ENCODE results near the gene MSX2. TPM values are rescaled to one million over a fixed set of nuclear protein-coding genes. Genes with fewer than 3 reads are reported as not detected.
A peak's percentile ranks its signal among the peaks of the same experiment; 100 is the strongest.

MSX2 gene
- total RNA-seq, 1 experiment from 2014 or later: 5.6 TPM

GRCh38 chr5:174725261-174725990 is 1.0 kb downstream of the MSX2 start:
- POLR2A ChIA-PET: interaction anchor here (0.6 to 1.6 kb wide), 7 partner anchors 11 to 1855 kb away, joined by 3 to 4 read pairs (median 3); no protein-coding TSS in a partner anchor
- Mint-ChIP-seq H3K36me3 (ENCODE audit: insufficient read depth, unreplicated experiment) (no peaks in the 10 kb centered on the region), H3K4me3 (ENCODE audit: unreplicated experiment) (peak overlapping the region; percentile 86), H3K27ac (ENCODE audit: low read depth, unreplicated experiment) (peak overlapping the region; percentile 13), H3K27me3 (ENCODE audit: insufficient read depth, unreplicated experiment) (peaks cover 22% of the 10 kb centered on the region), H3K9me3 (ENCODE audit: unreplicated experiment) (no peaks in the 10 kb centered on the region), H3K4me1 (ENCODE audit: insufficient read depth, unreplicated experiment) (peaks cover 17% of the 10 kb centered on the region)
- intact Hi-C loops (cut with micrococcal nuclease): loop anchor here (2.0 kb wide), 2 partner anchors 25 to 67 kb away; no protein-coding TSS in a partner anchor
- CTCF ChIA-PET: interaction anchor here (0.5 to 1.1 kb wide), 6 partner anchors 9 to 312 kb away, joined by 3 to 6 read pairs (median 3); no protein-coding TSS in a partner anchor
- no TSS peak for BruUV-seq (replicated peaks)
- no peak for TF ChIP-seq CTCF (IDR thresholded peaks at IDR 0.05; ENCODE audit: unreplicated experiment)
- peak; percentile 27 for DNase-seq (ENCODE audit: unreplicated experiment)

GRCh38 chr5:174725991-174726601 is 1.7 kb downstream of the MSX2 start:
- Mint-ChIP-seq H3K9me3 (ENCODE audit: unreplicated experiment) (no peaks in the 10 kb centered on the region), H3K27ac (ENCODE audit: low read depth, unreplicated experiment) (peak overlapping the region; percentile 13), H3K27me3 (ENCODE audit: insufficient read depth, unreplicated experiment) (peaks cover 16% of the 10 kb centered on the region), H3K36me3 (ENCODE audit: insufficient read depth, unreplicated experiment) (no peaks in the 10 kb centered on the region), H3K4me1 (ENCODE audit: insufficient read depth, unreplicated experiment) (peaks cover 17% of the 10 kb centered on the region), H3K4me3 (ENCODE audit: unreplicated experiment) (peak overlapping the region; percentile 86)
- intact Hi-C loops (cut with micrococcal nuclease): loop anchor here (2.0 kb wide), 2 partner anchors 25 to 67 kb away; no protein-coding TSS in a partner anchor
- no TSS peak for BruUV-seq (replicated peaks)
- DNase-seq (ENCODE audit: unreplicated experiment): no peak
- no peak for TF ChIP-seq CTCF (IDR thresholded peaks at IDR 0.05; ENCODE audit: unreplicated experiment)
- ChIA-PET CTCF (interaction anchor here (0.5 to 1.7 kb wide), 6 partner anchors 8 to 313 kb away, joined by 3 to 10 read pairs (median 3); no protein-coding TSS in a partner anchor), POLR2A (interaction anchor here (0.7 to 1.6 kb wide), 4 partner anchors 24 to 1856 kb away, joined by 3 to 4 read pairs (median 4); no protein-coding TSS in a partner anchor)

GRCh38 chr5:174726916-174727793 is 2.8 kb downstream of the MSX2 start:
- no TSS peak for BruUV-seq (replicated peaks)
- TF ChIP-seq CTCF (IDR thresholded peaks at IDR 0.05; ENCODE audit: unreplicated experiment): no peak
- DNase-seq (ENCODE audit: unreplicated experiment): no peak
- H3K9me3 Mint-ChIP-seq (ENCODE audit: unreplicated experiment): no peaks in the 10 kb centered on the region
- no peak overlapping the region for H3K4me3 Mint-ChIP-seq (ENCODE audit: unreplicated experiment)
- no peak overlapping the region for H3K27ac Mint-ChIP-seq (ENCODE audit: low read depth, unreplicated experiment)
- POLR2A ChIA-PET: no interaction called here
- H3K4me1 Mint-ChIP-seq (ENCODE audit: insufficient read depth, unreplicated experiment): peaks cover 17% of the 10 kb centered on the region
- H3K36me3 Mint-ChIP-seq (ENCODE audit: insufficient read depth, unreplicated experiment): no peaks in the 10 kb centered on the region
- CTCF ChIA-PET: interaction anchor here (0.7 to 1.7 kb wide), 6 partner anchors 32 to 307 kb away, joined by 3 to 10 read pairs (median 4); no protein-coding TSS in a partner anchor
- intact Hi-C loops (cut with micrococcal nuclease): no loop called here
- peaks cover 6% of the 10 kb centered on the region for H3K27me3 Mint-ChIP-seq (ENCODE audit: insufficient read depth, unreplicated experiment)

All from MCF 10A (cell line).